ENCODE measurements around the gene LPO.

The LPO gene

DNA sequence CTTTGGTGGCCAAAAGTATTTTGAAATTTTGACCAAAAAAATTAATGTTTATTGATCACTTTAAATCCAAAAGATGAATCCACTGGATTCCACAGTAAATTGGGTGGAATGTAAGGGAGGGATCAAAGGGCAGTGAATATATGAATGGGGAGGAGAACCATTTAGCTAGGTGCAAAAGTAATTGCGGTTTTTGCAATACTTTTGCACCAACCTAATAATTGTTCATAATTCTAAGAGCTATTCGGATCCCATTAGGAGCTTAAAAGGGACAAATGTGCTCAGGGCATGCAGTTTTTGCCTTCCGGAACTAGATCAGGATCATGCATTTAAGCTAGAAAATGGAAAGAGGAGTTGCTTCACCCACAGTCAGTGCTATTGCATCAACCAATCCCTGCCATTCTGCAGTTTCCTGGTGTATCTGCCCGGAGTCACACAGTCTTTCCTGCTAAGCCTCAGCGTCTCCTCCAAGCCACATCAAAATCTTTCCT lies at the start of gene LPO:
LPO (plus strand) TSS at position 438 of the 488 bp plus-strand sequence. CDS start 4,396 bp downstream, outside the sequence.
- peaks cover 57% of the 10 kb centered on the region for H3K27me3 ChIP-seq (ENCODE audit: control insufficient read depth, insufficient read depth, low read length)
- no peaks in the 10 kb centered on the region for H3K9me3 ChIP-seq (ENCODE audit: control insufficient read depth, insufficient read depth, low read length)
- H3K9ac ChIP-seq (ENCODE audit: low read depth, low read length), result no peak within 1 kb of the TSS
- no peaks in the 10 kb centered on the region for H3K36me3 ChIP-seq (ENCODE audit: control insufficient read depth, insufficient read depth, low read length)
- no peak within 1 kb of the TSS for H3K27ac ChIP-seq (ENCODE audit: low read depth, low read length)
- no peak within 1 kb of the TSS for H3K4me3 ChIP-seq (ENCODE audit: low read depth, low read length)
- no peaks in the 10 kb centered on the region for H3K4me1 ChIP-seq (ENCODE audit: control insufficient read depth, insufficient read depth, low read length)

DNA sequence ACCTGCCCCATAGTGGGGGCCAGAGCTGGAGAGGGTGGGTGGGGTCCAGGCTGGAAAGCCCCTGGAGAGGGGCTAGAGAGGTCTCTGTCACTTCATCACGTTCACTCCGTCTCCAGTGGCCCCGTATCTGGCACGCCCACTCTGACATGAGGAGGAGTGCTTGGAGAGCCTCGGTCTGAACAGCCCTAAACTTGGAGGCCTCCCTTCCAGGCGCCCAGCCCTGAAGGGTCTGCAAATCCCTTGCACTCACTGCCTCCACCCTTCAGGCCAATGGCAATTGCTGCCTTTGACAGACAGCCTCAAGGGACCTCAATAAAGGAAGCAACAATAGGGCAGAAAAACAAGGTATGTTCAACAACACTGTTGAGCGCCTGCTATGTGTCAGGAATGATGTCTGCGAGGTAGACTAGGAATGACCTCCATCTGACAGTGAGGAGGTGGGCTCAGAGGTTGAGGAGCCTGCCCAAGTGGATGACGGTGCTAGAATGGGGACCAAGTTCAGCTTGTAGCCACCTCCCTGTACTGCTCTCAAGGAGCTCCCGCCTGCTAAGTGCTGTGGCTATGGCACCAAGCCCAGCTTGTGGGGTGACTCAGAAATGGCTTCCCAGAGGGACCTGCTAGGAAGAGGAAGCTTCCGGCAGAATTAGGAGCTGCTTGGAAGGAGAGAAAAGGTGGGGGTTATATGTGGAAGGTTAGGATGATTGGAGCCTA lies 48.8 kb upstream of the LPO start:
- no peak overlapping the region for H3K27ac ChIP-seq (ENCODE audit: low read depth, low read length)
- no peak overlapping the region for H3K9ac ChIP-seq (ENCODE audit: low read depth, low read length)
- no peaks in the 10 kb centered on the region for H3K9me3 ChIP-seq (ENCODE audit: control insufficient read depth, insufficient read depth, low read length)
- no peak overlapping the region for H3K4me3 ChIP-seq (ENCODE audit: low read depth, low read length)
- 0 out of 2 replicates have a peak, but pooled peaks cover 4% of the 10 kb centered on the region for H3K27me3 ChIP-seq (ENCODE audit: control insufficient read depth, insufficient read depth, low read length)
- no peaks in the 10 kb centered on the region for H3K36me3 ChIP-seq (ENCODE audit: control insufficient read depth, insufficient read depth, low read length)
- H3K4me1 ChIP-seq (ENCODE audit: control insufficient read depth, insufficient read depth, low read length), result no peaks in the 10 kb centered on the region

DNA sequence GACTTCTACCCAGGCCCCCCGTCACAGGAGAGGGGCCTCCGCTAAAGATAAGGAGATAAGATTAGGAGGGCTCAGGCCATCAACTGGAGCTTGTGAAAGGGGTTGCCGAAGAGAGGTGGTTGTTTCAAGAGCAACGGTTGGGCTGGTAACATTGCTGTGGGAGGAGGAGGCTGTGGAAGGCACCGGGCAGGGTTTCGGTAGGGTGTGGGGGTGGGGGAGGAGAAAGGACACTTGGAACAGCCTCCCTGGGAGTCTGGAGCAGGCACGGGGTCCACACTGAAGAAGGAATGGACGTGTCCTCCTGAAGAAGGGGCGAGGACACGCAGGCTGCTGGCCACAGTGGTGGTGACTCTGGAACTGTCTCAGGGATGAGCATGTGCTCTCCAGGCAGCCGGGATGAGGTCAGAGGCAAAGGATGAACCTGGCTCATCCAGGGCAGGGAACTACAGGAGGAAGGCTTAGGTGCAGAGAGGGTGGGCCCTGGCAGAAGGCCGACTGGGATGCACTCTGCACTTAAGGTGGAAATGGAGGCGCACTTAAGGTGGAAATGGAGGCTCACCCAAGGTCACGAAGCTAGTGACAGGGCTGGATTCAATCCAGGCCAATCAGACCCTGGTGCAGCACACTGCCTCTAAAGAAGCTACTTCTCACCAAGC lies 47.0 kb upstream of the LPO start:
- Histone ChIP-seq H3K36me3 (ENCODE audit: control insufficient read depth, insufficient read depth, low read length) (no peaks in the 10 kb centered on the region), H3K27ac (ENCODE audit: low read depth, low read length) (no peak overlapping the region), H3K9ac (ENCODE audit: low read depth, low read length) (no peak overlapping the region), H3K9me3 (ENCODE audit: control insufficient read depth, insufficient read depth, low read length) (no peaks in the 10 kb centered on the region), H3K27me3 (ENCODE audit: control insufficient read depth, insufficient read depth, low read length) (peaks cover 4% of the 10 kb centered on the region; the same call in 1 of the 2 replicates), H3K4me1 (ENCODE audit: control insufficient read depth, insufficient read depth, low read length) (no peaks in the 10 kb centered on the region), H3K4me3 (ENCODE audit: low read depth, low read length) (no peak overlapping the region)

DNA sequence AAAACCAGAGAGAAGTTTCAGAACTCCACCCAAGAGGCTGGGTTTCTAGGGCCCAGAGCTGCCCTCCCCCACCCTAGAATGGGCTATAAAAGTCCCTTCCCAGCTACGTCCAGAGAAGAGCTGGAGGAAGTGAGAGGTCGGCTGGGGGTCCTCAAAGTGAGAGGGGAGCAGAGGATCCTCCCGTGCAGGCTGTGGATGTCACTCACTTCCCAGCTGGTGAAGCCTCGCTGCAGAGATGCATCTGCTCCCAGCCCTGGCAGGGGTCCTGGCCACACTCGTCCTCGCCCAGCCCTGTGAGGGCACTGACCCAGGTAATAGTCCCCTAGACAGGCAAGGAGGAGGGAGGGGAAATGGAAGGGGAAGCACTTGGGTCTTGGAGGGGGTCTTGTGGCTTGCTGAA lies 45.8 kb upstream of the LPO start, which contains the start of gene EPX:
EPX (plus strand) TSS at position 115 of the 400 bp plus-strand sequence; CDS start at position 236, 121 bp downstream.
- H3K9ac ChIP-seq (ENCODE audit: low read depth, low read length), result no peak within 1 kb of the TSS
- peaks cover 4% of the 10 kb centered on the region; the same call in 1 of the 2 replicates for H3K27me3 ChIP-seq (ENCODE audit: control insufficient read depth, insufficient read depth, low read length)
- no peak within 1 kb of the TSS for H3K4me3 ChIP-seq (ENCODE audit: low read depth, low read length)
- no peaks in the 10 kb centered on the region for H3K4me1 ChIP-seq (ENCODE audit: control insufficient read depth, insufficient read depth, low read length)
- no peaks in the 10 kb centered on the region for H3K36me3 ChIP-seq (ENCODE audit: control insufficient read depth, insufficient read depth, low read length)
- no peak within 1 kb of the TSS for H3K27ac ChIP-seq (ENCODE audit: low read depth, low read length)
- no peaks in the 10 kb centered on the region for H3K9me3 ChIP-seq (ENCODE audit: control insufficient read depth, insufficient read depth, low read length)

DNA sequence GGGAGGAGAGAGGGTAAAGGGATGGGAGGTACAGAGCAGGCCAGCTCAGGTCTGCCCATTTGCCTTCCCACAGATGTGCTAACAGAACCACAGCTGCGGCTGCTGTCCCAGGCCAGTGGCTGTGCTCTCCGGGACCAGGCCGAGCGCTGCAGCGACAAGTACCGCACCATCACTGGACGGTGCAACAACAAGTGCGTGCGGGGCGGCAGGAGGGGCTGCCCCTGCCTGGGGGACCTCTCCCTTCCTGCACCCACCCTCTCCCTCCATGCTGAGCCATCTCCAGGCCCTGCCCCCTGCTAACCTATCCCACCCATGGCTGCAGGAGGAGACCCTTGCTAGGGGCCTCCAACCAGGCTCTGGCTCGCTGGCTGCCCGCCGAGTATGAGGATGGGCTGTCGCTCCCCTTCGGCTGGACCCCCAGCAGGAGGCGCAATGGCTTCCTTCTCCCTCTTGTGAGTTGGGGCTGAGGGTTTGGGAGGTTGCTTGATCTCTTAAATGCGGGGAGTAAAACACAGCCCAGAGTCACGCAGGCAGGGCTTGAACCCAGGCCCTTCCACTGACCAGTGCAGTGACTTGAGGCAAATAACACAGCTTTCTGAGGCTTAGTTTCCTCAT lies 44.6 kb upstream of the LPO start:
- Histone ChIP-seq H3K9me3 (ENCODE audit: control insufficient read depth, insufficient read depth, low read length) (no peaks in the 10 kb centered on the region), H3K4me3 (ENCODE audit: low read depth, low read length) (no peak overlapping the region), H3K4me1 (ENCODE audit: control insufficient read depth, insufficient read depth, low read length) (no peaks in the 10 kb centered on the region), H3K27me3 (ENCODE audit: control insufficient read depth, insufficient read depth, low read length) (peaks cover 4% of the 10 kb centered on the region), H3K36me3 (ENCODE audit: control insufficient read depth, insufficient read depth, low read length) (no peaks in the 10 kb centered on the region), H3K27ac (ENCODE audit: low read depth, low read length) (no peak overlapping the region), H3K9ac (ENCODE audit: low read depth, low read length) (no peak overlapping the region)

DNA sequence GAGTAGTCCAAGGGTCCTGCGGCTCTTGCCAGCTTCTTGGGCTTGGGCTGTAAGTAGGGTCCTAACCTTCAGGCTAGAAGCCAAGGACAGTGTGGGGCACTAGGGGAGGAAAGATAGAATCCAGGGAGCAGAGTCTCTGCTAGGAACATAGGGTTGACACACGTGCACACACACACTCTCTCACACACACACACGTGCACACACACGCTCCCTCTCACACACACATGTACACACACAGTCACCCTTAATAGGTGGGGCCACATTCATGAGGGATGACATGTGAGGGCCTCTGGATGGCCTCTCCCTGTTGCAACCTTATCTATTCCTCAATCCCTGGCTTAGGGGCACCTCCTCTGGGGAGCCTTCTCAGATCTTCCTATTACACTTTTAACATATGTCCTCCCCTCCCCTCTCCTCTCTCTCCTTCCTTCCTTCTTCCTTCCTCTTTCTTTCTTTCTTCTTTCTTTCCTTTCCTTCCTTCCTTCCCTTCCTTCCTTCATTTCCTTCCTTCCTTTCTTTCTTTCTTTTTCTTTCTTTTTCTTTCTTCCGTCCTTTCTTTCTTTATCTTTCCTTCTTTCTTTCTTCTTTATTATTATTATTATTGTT lies 42.8 kb upstream of the LPO start:
- no peaks in the 10 kb centered on the region for H3K4me1 ChIP-seq (ENCODE audit: control insufficient read depth, insufficient read depth, low read length)
- no peaks in the 10 kb centered on the region for H3K9me3 ChIP-seq (ENCODE audit: control insufficient read depth, insufficient read depth, low read length)
- no peaks in the 10 kb centered on the region for H3K36me3 ChIP-seq (ENCODE audit: control insufficient read depth, insufficient read depth, low read length)
- no peak overlapping the region for H3K9ac ChIP-seq (ENCODE audit: low read depth, low read length)
- H3K27ac ChIP-seq (ENCODE audit: low read depth, low read length), result no peak overlapping the region
- H3K4me3 ChIP-seq (ENCODE audit: low read depth, low read length), result no peak overlapping the region
- H3K27me3 ChIP-seq (ENCODE audit: control insufficient read depth, insufficient read depth, low read length), result peaks cover 4% of the 10 kb centered on the region

DNA sequence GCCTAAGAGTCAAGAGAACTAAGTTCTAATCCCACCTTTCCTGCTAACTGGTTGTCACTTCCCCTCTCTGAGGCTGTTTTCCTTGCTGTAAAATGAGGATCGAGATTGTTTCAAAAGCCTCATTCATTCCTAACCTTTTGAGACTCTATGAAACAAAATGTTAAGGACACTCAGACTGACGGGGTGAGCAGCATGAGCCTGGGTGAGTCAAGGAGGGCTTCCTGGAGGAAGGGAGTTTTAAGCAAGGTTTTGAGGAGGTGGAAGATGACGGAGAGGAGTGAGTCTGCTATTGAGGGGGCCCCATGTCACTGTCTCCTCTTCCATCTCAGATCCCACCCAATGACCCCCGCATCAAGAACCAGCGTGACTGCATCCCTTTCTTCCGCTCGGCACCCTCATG lies 41.8 kb upstream of the LPO start:
- Histone ChIP-seq H3K9ac (ENCODE audit: low read depth, low read length) (no peak overlapping the region), H3K27me3 (ENCODE audit: control insufficient read depth, insufficient read depth, low read length) (peaks cover 4% of the 10 kb centered on the region), H3K4me1 (ENCODE audit: control insufficient read depth, insufficient read depth, low read length) (no peaks in the 10 kb centered on the region)

DNA sequence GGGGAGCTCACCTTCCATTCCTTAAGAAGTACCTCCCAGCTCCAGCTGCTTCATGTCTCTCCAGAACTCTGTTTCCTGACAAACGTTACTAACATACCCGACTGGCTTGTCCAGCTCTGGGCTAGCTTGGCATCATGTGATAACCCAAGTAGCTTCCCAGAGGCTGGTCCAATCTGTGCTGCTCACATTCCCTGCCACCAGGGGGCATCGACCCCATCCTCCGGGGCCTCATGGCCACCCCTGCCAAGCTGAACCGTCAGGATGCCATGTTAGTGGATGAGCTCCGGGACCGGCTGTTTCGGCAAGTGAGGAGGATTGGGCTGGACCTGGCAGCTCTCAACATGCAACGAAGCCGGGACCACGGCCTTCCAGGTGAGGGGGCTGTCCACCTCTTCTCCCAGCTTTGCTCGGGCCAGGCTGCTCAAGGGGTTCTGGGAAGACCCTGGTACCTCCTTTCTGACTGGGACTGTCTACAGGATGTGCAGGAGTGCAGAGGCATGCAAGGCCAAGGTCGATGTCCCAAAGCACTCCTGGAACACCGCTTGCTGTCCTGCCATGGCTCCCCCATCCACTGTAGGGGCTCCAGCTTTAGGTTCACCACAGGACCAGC lies 38.3 kb upstream of the LPO start:
- H3K9me3 ChIP-seq (ENCODE audit: control insufficient read depth, insufficient read depth, low read length), result no peaks in the 10 kb centered on the region
- H3K36me3 ChIP-seq (ENCODE audit: control insufficient read depth, insufficient read depth, low read length), result 0 out of 2 replicates have a peak, but pooled peaks cover under 1% of the 10 kb centered on the region
- no peak overlapping the region for H3K27ac ChIP-seq (ENCODE audit: low read depth, low read length)
- H3K9ac ChIP-seq (ENCODE audit: low read depth, low read length), result no peak overlapping the region
- no peak overlapping the region for H3K4me3 ChIP-seq (ENCODE audit: low read depth, low read length)
- no peaks in the 10 kb centered on the region for H3K4me1 ChIP-seq (ENCODE audit: control insufficient read depth, insufficient read depth, low read length)
- H3K27me3 ChIP-seq (ENCODE audit: control insufficient read depth, insufficient read depth, low read length), result no peaks in the 10 kb centered on the region; the same call in none of the 2 replicates

More for the DNA sequence above, 41.8 kb upstream of the LPO start:
- H3K27ac ChIP-seq (ENCODE audit: low read depth, low read length), result no peak overlapping the region
- H3K4me3 ChIP-seq (ENCODE audit: low read depth, low read length), result no peak overlapping the region
- no peaks in the 10 kb centered on the region for H3K36me3 ChIP-seq (ENCODE audit: control insufficient read depth, insufficient read depth, low read length)
- H3K9me3 ChIP-seq (ENCODE audit: control insufficient read depth, insufficient read depth, low read length), result no peaks in the 10 kb centered on the region

DNA sequence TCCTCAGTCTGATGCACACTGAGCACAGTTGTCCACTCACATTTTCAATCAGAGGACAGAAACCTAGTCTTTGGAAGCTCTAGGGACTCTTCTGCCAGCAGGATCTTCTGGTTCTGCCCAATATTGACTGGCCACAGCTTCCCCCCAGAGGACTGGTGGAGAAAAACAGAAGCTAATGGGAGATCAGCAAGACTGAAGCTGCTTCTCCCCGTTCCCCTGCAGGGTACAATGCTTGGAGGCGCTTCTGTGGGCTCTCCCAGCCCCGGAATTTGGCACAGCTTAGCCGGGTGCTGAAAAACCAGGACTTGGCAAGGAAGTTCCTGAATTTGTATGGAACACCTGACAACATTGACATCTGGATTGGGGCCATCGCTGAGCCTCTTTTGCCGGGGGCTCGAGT lies 35.5 kb upstream of the LPO start:
- Histone ChIP-seq H3K36me3 (ENCODE audit: control insufficient read depth, insufficient read depth, low read length) (peaks cover 25% of the 10 kb centered on the region), H3K4me3 (ENCODE audit: low read depth, low read length) (no peak overlapping the region), H3K9ac (ENCODE audit: low read depth, low read length) (no peak overlapping the region), H3K27ac (ENCODE audit: low read depth, low read length) (no peak overlapping the region), H3K27me3 (ENCODE audit: control insufficient read depth, insufficient read depth, low read length) (no peaks in the 10 kb centered on the region; the same call in 1 of the 2 replicates), H3K4me1 (ENCODE audit: control insufficient read depth, insufficient read depth, low read length) (no peaks in the 10 kb centered on the region), H3K9me3 (ENCODE audit: control insufficient read depth, insufficient read depth, low read length) (no peaks in the 10 kb centered on the region)

DNA sequence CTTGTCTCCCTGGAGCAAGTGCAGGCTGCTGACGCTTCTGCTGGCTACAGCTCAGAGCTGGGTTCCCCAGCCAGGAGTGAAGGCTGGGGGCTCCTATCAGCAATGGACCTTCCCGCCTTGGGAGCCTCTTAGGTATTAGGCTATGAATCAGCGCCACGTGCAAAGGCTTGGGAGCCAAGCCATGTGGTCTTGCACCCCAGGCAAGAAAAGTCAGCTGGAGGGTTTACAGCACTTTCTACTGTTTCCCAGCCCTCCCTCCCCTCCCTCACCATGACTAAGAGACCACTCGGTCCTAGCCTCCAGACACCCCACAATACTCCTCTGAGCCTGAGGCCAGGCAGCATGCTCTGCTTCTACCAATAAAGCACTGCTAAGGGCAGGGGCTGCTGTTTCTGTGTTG lies 33.6 kb upstream of the LPO start:
- Histone ChIP-seq H3K4me1 (ENCODE audit: control insufficient read depth, insufficient read depth, low read length) (no peaks in the 10 kb centered on the region), H3K9ac (ENCODE audit: low read depth, low read length) (no peak overlapping the region), H3K4me3 (ENCODE audit: low read depth, low read length) (no peak overlapping the region), H3K27ac (ENCODE audit: low read depth, low read length) (no peak overlapping the region), H3K27me3 (ENCODE audit: control insufficient read depth, insufficient read depth, low read length) (no peaks in the 10 kb centered on the region), H3K36me3 (ENCODE audit: control insufficient read depth, insufficient read depth, low read length) (peaks cover 38% of the 10 kb centered on the region), H3K9me3 (ENCODE audit: control insufficient read depth, insufficient read depth, low read length) (no peaks in the 10 kb centered on the region)

Measured in HUES48 (cell line).